ENCODE data around the gene ECT2.

GRCh38 chr3:172708921-172709773 is 41.4 kb upstream of the ECT2 start:
- TF ChIP-seq GABPA (IDR thresholded peaks at IDR 0.05; ENCODE audit: low read depth), result no peak
- no peak for TF ChIP-seq CTCF (IDR thresholded peaks at IDR 0.05; ENCODE audit: insufficient read depth, low read length)
- no peak for TF ChIP-seq POLR2AphosphoS5 (IDR thresholded peaks at IDR 0.05; ENCODE audit: low read depth)
